HL-60/S4 (cell line): Measurements from ENCODE around the gene COX6A2.

ENCODE experiments used
- in situ Hi-C: fragments of 300-500 bp; cut with MboI; formaldehyde crosslinking; loops from 2 replicates; pipeline ENCODE4 v1.14.3; 2022; ENCODE audit warnings: low sequenced_read_pairs

COX6A2 gene

GRCh38 chr16:31428279-31428597, at the start of gene COX6A2:
Gene COX6A2, minus strand, starts transcription at chr16:31428360. Its CDS starts 35 bp downstream, at chr16:31428325.
- in situ Hi-C loops = loop anchor here (25.0 kb wide), 1 partner anchor 466 kb away; the partner anchor contains the start of gene SETD1A

DNA sequence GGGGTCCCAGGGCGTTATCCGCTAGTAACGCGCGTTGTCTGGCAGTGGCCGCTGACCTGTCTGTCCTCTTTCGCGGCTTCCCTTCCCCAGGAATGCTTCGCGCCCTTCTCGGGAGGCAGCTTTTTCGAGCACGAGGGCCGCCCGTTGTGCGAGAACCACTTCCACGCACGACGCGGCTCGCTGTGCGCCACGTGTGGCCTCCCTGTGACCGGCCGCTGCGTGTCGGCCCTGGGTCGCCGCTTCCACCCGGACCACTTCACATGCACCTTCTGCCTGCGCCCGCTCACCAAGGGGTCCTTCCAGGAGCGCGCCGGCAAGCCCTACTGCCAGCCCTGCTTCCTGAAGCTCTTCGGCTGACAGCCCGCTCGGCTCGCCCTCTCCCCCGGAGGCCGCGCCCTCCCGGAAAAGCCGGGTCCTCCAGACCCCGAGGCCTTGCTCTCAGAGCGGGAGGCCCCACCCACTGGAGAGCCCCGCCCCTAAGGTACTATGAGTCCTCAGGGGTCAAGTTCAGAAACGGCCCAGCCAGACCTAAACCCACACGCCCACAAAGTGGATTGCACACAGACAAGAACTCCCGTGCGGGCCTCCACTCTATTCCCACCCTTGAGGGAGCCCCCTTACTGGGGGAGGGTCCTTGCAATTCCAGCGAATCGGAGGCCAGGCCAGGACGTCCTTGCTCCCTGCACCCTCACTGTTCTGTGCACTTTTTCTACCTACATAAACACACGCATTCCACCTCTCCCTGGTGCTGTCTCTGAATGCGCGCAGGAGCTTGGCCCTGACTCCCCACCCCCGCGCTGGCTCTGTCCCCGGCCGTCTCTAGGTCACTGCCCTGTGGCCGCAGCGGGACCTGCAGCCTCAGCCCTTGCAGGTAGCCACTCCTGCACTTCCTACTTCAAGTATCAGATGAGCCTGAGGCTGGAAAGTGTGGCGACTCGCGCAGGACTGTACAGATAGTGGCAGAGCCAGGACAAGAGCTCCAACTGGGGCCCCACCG, 49.4 kb upstream of the COX6A2 start:
- in situ Hi-C loops = no loop called here

GRCh38 chr16:31476303-31477219, 48.4 kb upstream of the COX6A2 start:
- in situ Hi-C loops = no loop called here

DNA sequence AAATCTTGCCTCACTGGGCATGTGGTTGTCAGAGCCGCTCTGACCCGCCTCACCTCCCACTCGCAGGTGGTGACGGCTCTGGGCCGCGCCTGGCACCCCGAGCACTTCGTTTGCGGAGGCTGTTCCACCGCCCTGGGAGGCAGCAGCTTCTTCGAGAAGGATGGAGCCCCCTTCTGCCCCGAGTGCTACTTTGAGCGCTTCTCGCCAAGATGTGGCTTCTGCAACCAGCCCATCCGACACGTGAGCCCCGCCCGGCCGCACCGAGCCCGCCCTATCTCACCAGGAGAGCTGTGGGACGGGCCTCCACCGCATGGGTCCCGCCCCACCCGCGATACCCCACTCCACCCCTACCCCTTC, 47.8 kb upstream of the COX6A2 start:
- in situ Hi-C loops = no loop called here

DNA sequence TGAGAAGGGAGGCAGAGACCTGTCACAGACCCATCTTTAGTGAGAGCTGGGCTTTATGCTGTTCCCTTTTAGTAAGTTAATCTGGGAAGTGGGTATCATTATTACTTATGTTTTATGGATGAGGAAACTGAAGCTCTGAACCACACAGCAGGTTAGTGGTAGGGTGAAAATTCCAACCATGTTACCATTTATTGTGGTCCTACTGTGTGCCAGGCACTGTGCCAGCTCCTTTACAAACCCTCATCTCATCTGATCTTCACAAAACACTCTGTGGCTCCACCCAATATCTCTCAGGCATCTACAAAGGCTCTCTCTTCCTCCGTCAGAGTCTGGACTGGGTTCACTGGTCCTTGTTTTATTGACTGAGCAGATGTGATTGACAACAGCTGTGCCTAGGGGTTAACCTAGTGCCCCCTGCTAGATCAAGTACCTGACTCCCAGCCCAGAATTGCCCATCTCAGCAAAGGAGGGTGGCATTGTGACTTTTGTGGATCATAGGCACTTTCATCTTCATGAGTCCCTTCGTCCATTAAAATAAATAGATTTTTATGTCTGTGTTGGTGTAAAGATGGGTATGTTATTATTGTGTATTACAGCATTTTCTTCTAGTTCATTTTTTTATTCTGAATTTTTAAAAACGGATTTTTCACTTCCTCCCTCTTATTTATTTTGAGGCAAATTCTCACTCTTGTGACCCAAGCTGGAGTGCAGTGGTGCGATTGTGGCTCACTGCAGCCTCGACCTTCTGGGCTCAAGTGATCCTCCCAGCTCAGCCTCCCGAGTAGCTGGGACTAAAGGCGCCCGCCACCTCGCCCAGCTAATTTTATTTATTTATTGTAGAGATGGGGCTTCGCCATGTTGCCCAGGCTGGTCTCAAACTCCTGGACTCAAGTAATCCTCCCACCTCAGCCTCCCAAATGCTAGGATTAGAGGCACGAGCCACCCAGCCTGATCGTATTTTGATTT, 46.9 kb upstream of the COX6A2 start:
- in situ Hi-C loops = no loop called here

- in situ Hi-C loops = no loop called here
These were observed 46.1 kb upstream of the COX6A2 start for GRCh38 chr16:31474173-31474714.

DNA sequence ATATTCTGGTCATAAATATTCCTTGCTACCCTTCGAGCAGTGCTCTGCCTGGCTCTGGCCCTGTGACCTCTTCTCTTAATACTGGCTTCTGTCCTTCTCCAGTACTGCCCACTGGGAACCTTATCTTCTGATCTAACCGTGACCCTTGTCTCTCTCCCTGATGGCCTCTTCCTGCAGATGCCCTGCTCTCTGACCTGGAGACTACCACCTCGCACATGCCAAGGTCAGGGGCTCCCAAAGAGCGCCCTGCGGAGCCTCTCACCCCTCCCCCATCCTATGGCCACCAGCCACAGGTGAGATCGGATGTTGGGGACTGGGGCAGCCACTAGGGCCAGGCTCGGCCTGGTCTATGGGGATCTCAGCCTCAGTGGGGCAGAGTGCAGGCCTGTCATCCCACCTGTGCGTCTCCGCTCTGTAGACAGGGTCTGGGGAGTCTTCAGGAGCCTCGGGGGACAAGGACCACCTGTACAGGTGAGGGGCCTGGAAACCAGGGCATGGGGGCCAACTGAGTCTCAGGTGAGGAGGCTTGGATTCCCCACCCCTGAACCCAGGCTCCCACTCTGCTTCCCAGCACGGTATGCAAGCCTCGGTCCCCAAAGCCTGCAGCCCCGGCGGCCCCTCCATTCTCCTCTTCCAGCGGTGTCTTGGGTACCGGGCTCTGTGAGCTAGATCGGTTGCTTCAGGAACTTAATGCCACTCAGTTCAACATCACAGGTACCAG, 45.3 kb upstream of the COX6A2 start:
- in situ Hi-C loops = no loop called here

DNA sequence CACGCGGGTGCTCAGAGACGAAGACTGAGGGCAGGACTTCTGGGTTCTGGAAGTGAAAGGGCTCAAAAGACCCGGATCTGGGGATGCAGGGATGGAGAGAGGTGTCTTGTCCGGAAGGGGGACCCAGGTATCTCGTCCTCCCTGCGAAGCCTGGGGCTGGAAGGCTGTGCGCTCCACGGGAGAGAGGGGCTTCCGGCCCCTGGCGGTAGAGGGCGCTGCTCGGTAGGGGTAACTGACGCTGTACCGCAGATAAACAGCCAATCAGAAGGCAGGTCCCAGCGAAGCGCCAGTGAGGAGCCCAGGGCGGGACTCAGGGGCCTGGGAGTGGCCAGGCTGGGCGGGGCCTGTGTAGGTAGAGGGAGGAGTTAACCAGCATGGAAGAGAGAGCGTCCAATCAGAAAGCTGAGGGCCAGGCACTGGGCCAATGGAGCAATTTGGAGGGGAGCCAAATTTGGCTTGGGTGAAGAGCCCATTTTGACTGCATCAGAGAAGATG, 44.6 kb upstream of the COX6A2 start:
- in situ Hi-C loops = no loop called here

DNA sequence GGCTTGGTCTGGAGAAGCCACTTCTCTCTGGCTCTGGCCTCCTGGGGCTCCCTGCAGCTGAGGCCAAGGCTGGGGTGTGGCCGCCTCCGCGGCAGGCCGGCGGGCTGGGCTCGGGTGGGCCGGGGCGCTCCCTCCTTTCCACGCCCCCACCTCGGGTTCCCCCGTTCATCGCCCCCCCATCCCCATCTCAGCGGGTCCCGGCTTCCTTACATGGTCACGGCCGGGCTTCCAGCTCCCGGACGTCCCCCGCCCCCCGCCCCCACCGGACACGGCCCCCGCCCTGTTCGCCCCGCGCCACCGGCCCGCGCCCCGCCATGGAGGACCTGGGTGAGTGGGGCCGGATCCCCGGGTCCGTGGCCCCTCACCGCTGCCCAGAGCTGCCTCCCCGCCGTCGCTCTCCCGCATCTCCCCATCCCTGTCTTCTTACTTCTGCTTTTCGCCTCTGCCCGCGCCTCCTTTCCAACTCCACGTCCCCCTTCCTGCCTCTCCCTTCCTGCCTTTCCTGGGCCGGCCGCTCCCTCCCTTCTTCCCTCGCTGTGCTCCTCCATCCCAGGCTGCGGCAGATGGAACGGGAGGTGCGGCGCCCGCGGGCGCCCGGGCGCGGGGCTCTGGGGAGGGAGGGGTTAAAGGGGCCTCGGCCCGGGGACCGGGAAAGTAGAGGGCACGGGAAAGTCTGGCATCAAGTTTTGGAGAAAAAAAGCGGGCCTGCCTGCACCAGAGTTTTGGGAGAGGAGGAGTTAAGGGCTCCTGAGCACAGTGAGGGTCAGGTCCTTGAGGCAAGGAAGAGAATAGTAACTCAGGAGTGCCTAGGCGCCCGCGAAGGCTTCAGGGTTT, 43.9 kb upstream of the COX6A2 start, which contains the start of gene TGFB1I1:
Gene TGFB1I1, plus strand, starts transcription at position 278 of the 834 bp plus-strand sequence. Its CDS starts 37 bp downstream, at position 315.
- in situ Hi-C loops = no loop called here

- in situ Hi-C loops = no loop called here
These were observed 43.2 kb upstream of the COX6A2 start for GRCh38 chr16:31471241-31471874.

DNA sequence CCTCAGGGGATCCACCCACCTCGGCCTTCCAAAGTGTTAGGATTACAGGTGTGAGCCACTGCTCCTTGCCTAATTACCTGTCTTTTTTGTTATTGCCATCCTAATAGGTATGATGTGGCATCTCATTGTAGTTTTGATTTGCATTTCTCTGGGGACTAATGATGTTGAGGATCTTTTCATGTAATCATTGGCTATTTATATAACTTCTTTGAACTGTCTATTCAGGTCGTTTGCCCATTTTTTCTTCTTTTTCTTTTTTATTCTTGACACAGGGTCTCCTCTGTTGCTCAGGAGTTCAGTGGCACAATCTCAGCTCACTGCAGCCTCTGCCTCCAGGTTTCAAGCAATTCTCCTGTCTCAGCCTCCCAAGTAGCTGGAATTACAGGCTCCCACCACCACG, 42.5 kb upstream of the COX6A2 start:
- in situ Hi-C loops = no loop called here

GRCh38 chr16:31467858-31468257, 39.7 kb upstream of the COX6A2 start:
- in situ Hi-C loops = no loop called here

GRCh38 chr16:31467151-31467773, 39.1 kb upstream of the COX6A2 start:
- in situ Hi-C loops = no loop called here

DNA sequence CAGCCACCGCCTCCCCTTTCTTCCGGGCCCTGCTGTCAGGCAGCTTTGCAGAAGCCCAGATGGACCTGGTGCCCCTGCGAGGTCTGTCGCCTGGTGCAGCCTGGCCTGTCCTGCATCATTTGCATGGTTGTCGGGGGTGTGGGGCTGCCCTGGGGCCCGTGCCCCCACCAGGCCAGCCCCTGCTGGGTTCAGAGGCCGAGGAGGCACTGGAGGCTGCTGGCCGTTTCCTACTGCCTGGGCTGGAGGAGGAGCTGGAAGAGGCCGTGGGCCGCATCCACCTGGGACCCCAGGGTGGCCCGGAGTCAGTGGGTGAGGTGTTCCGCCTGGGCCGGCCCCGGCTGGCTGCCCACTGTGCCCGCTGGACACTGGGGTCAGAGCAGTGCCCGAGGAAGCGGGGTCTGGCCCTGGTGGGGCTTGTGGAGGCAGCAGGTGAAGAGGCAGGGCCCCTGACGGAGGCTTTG, 38.3 kb upstream of the COX6A2 start:
- in situ Hi-C loops = no loop called here

DNA sequence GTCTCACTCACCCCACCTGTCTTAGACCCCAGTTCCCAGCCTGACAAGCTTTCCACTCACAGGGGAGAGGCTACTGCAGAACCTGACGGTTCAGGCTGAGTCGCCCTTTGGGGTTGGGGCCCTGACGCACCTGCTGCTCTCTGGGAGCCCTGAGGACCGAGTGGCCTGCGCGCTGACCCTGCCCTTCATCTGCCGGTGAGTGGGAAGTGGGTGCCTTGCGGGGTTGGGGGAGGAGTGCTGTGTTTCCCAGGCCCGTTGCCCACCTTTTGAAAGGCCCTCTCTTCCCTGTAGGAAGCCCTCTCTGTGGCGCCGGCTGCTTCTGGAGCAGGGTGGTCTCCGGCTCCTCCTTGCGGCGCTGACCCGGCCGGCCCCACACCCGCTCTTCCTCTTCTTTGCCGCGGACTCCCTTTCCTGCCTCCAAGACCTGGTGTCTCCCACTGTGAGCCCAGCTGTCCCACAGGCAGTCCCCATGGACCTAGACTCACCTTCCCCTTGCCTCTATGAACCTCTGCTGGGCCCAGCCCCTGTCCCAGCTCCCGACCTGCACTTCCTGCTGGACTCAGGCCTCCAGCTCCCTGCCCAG, 37.7 kb upstream of the COX6A2 start:
- in situ Hi-C loops = no loop called here

DNA sequence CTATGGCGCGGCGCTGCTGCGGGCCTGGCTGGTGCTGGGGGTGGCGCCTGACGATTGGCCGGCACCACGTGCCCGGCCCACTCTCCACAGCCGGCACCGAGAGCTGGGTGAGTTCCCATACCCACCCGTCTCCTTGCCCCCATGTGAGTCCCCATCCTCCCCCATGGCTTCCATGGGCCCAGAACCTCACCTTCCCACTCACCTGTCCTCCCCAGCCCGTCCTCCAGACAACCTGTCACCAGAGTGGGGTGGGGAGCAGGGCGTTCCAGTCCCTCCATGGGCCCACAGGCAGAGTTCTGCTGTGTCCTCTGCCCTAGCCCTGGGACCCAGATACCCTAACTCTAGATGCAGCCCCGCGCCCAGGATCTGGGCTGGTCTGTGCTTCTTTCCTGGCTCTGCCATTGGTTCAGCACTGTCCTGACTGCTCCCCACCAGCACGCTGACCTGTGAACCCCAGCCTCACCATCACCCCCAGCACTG, 36.7 kb upstream of the COX6A2 start:
- in situ Hi-C loops = no loop called here

- in situ Hi-C loops = no loop called here
These were observed 36.2 kb upstream of the COX6A2 start for GRCh38 chr16:31464348-31464769.
